Stimulated activated CD4-positive, alpha-beta T cell treated with anti-CD3 and anti-CD28 coated beads, Interleukin-12 subunit alpha, Interleukin-12 subunit beta, amount 100 ng/mL, for 24 hours (primary cell): ENCODE measurements around the gene EFNB3.

Experiments used
- DNase-seq, 2 experiments: peaks; one replicate each; pipeline ENCODE4 v3.0.0-alpha.2; 2020; ENCODE audit warnings: low read depth in 2 of 2

The EFNB3 gene

DNA sequence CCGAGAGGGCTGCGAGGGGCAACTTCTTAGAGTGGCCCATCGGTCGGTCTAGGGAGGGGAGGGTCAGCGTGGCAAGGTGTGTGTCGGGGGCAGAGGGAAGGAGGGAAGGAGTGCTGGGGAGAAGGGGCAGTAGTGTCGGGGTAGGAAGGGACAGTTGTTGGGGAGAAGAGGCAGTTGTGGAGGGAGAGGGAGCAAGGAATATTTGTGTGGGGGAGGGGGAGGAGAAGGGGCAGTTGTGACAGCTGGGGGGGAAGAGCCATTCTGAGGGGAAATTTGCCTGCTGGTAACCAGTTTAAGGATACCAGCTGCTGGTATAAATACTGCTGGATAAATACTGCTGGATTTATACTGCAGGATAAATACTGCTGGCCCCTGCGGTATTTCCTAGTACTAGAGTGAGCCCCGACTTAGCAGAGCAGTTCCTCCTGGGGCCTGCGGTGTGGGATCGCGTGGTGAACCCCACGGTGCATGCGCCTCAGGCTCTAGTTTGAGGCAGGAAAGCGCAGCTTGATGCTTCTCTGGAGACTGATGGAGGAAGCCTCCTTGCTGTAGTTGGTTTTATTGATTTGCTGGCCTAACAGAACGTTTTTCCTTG, 12.9 kb downstream of the EFNB3 start:
- no peak for DNase-seq

DNA sequence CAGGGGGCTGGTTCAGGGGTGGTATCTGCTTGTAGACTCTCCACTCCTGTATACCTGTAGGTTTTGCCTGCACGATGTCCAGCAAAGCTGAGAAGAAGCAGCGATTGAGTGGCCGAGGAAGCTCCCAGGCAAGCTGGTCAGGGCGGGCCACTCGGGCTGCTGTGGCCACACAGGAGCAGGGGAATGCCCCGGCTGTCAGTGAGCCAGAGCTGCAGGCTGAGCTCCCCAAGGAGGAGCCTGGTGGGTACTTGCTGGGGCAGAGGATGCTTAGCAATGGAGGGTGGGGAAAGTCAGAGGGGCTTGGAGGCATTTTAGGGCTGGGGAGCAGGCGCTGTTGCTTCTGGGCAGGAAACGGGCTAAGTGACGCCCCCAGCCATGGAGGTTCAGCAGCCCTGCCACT, 14.7 kb downstream of the EFNB3 start:
- DNase-seq, result no peak

DNA sequence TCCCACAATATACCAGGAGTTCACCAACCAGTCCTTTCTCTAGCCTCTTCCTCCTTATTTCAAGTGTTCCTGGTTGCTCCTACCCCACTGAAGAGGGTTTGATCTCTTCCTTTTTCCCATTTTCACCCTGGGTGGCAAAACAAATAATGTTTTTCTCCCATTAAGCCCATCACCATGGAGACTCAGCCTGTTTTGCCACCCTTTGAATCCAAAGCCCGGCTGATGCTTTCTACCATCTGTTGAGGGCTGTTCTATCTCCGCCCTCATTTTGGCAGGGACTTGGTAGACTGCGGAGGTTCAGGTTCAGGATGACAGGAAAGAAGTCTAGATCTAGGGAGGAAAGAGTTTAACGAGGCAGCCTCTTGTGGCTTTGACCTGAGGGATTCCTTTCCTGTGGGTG, 15.1 kb downstream of the EFNB3 start:
- DNase-seq, result no peak

DNA sequence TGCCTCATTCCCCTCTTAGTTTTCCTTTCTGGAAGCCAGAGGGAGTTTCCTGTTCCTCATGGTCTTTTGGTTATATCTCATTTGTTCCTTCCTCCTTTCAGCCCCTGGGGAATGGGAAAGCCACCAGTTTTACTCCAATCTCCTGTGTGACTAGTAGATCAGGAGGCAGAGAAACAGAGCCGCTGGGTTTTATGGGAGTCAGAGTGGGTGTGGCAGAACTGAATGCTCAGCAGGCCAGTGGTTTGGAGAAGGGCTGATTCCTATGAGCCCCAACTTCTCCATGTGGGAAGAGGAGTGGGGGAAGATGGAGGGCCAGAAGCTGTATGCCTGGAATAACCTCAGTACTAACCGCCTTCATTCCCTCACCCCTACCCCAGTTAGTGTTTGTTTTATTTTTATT, 16.6 kb downstream of the EFNB3 start:
- DNase-seq, result no peak

DNA sequence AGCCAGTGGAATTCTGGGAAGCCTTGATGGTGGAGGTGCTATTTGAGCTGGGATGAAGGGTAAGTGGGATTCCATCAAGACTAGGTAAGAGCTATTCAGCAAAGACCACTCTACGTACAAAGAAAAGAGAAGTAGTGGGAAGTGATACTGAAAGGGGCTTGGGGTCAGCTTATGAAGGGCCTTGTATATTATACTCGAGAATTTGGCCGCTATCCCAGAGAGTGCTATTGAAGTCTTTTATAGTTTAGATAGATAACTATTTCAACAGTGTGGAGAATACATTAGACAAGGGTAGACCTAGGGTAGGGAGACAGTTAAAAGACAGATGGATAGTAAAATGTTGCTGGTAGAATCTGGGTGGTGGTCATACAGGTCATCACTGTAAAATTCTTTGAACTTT, 22.9 kb downstream of the EFNB3 start:
- no peak for DNase-seq

DNA sequence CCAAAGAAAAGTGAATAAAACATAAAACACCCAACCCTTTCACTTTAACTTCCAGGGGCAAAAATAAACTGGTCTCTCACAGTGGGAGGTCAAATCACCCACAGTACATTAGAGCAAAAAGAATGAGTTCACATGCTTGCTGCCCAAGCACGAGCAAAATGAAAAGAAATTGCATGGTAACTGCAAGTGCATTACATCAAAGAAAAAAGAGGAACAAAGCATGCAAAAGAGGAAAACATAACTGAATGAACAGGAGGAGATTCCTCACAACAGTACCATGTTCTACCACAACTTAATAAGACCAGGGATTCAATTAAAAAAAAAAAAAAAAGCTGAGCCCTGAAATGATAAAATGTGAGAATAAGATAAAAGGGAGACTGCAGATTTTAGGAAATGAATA, 24.8 kb downstream of the EFNB3 start:
- DNase-seq, result no peak

DNA sequence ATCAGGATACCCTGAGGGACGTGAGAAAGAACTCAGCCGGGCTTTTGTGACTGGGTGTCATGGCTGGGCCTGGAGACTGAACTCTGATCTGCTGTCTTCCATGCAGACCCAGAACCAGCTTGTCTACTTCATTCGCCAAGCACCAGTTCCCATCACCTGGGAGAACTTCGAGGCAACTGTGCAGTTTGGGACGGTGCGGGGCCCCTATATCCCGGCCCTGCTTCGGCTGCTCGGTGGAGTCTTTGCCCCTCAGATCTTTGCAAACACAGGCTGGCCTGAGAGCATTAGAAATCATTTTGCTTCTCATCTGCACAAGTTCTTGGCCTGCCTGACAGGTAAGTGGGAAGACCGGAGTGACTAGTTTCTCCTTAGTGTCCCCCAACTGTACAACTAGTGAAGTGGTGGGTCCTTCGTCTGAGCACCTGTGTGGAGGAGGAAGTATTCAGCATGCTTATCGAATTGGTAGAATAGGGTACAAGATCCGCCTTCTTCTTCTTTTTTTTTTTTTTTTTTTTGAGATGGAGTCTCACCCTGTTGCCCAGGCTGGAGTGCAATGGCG, 28.1 kb downstream of the EFNB3 start:
- DNase-seq, result no peak

DNA sequence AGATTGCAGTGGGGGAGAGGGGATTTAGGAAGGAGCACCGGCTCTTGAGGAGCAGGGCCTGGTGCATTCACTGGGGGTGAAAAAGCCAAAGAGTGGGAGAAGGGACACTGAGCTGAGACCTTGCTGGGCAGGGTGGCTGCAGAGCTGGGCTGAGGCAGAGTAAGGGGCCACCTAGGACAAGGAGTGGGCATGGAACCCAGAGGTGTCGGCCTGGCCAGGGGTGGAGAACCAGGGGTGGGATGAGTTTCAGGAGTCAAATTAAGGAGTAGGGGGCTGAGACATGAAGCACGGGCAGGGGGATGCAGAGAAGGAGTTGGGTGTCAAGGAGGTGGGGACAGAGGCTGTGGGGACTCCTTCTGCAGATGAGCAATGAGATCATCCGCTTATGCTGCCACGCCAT, 32.6 kb downstream of the EFNB3 start:
- DNase-seq, result no peak

DNA sequence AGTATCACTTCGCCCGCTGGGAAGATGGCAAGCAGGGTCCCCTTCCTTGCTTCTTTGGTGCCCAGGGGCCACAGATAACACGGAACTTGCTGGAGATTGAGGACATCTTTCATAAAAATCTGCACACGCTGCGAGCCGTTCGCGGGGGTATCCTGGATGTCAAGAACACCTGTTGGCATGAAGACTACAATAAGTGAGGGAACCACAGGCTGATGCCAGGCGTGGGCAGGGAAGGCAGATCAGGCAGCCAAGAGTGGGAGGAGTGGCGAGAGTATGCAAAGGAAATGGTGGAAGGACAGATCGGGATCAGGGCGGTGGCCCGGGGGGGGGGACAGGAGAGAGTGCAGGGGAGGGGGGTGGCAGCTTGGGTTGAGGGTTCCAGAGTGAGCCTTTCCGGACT, 34.7 kb downstream of the EFNB3 start:
- no peak for DNase-seq

DNA sequence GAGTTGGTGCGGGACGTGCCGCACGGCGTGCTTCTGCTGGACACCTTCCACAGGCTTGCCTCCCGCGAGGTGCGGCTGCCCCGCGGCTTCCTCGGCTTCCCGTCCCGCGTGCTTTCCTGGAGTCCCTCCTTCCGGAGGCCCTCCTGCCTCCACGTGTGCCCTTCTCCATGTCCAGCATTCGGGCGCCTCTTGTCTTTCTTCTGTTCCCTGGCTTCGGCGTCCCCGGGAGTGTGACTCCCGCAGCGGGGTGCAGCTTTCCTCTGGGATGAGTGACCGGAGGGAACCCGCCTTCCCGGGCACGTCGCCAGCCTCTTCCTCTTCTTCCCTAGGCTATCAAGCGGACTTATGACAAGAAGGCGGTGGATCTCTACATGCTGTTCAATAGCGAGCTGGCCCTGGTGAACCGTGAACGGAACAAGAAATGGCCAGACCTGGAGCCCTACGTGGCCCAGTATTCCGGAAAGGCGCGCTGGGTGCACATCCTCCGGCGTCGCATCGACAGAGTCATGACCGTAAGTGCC, 35.5 kb downstream of the EFNB3 start:
- DNase-seq, result no peak

DNA sequence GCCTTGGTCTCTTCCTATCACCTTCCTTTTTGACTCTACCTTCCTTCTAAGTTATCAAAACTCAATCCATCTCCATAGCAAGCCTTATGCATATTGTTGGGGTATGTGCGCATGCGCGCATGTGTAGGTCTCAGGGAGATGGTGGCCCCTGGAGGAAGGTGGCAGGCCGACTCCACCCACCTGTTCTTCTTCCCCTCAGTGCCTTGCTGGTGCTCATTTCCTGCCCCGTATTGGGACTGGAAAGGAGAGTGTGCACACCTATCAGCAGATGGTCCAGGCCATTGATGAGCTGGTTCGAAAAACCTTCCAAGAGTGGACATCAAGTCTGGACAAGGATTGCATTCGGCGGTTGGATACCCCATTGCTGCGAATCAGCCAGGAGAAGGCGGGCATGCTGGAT, 37.7 kb downstream of the EFNB3 start:
- no peak for DNase-seq

DNA sequence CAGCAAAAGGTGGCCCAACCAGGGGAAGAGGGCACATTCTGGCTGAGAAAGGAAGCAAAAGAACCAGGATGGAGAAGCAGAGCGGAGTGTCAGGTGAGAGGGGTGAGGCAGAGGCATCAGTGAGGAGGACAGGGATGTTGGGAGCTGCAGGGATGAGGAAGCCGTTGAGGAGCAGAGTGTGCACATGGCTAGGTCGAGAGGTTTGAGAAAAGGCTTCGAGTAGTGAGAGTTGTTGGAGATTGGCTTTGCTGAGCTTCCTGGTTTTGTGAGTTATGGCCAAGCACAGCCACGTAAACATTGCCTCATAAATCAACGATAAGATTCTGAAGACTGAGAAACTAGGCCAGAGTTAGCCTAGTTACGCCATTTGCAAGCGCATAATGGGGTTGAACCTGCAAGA, 39.4 kb downstream of the EFNB3 start:
- DNase-seq, result no peak

DNA sequence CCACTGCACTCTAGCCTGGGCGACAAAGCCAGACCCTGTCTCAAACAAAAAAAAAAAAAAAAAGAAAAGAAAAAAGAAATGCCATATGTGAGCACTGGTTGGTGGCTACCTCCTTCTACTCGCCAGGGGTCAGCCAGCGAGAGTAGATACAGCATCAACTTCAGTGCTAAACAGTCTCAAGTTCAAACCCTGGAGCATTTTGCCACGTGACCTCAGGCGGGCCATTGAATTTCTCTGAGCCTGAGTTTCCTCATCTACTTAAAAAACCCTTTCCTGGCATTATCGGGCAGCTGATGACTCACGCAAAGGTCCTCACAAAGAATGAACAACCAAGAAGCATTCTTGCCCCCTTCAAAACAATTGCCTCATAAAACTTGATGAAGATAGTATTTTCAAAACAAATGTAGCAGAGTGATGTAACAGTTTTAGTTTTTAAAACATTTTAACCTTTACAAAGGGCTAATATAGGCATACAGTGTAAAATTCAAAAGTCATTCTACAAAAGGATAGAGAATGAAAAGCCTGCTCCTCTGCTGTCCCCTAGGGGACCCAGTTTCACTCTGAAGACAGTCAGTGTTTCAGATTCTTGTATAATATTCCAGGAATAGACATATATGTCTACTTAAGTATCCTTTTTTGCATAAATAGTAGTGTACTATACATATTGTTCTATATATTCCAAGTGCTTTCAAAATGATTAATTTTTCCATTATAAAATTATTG, 40.9 kb downstream of the EFNB3 start:
- no peak for DNase-seq

DNA sequence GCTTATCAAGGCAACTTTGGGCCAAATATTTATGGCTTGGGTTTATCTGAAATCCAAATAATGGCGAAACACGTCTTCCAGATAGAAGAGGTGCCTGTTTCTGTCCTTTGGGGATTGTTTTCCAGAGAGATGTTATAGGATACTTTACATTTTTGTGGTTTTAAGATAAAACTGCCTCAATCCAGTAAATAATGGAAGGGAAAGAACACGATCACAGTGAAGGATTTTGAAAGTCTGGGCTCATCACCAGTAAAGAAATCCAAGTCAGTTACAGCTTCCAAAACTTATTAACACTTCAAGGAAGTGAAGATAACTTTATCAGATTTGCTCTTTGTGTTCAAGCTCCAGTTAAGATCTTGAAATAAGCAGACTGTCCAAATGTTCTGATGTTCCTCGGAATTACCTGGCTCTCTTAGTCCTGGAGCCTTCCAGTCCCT, 42.7 kb downstream of the EFNB3 start:
- DNase-seq, result no peak

DNA sequence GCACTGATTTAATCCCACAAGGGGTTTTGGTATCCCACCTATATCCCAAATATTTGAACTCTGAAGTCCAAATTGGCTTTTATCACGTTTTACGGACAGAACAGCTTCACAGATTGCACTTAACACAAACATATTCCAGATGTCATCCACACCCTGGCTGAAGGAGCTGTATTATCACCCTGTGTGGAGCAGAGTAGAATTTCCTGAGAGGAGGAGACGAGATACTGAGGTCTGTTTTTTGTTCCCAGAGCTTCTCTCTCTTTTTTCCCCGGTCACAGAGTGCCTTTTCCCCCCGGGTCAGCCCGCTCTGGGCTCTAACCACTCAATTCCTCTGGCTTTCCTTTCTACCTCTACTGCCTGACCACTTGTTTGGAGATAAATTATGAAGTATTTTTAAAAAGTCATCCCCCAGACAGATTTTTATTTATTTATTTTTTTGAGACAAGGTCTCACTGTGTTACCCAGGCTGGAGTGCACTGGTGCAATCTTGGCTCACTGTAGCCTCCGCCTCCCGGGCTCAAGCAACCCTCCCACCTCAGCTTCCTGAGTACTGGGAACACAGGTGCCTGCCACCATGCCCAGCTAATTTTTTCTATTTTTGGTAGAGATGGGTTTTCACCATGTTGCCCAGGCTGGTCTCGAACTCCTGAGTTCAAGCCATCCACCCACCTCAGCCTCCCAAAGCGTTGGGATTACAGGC, 43.2 kb downstream of the EFNB3 start:
- DNase-seq, result no peak

DNA sequence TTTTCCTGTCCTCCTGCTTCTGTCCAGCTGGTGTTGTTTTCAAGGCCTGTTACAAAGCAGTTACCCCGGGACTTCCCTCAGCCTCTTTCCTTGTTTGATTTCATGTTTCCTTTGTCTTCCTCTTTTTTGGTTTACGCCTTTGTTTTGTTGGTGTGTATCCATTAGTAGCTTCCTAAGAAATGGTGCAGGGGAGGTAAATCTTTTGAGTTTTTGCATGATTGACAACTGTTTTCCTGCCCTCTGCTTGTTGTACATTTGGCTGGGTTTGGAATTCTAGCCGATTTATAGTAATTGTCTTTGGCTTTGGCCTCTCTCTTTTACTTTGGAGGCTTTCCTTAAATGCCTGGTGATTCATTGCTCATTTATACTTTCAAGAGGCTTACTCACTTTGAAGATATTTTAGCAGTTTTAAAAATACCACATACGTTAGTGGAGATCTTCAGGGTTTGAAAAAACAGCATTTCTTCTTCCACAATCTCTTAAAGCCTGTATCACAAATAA, 45.4 kb downstream of the EFNB3 start:
- DNase-seq, result no peak

DNA sequence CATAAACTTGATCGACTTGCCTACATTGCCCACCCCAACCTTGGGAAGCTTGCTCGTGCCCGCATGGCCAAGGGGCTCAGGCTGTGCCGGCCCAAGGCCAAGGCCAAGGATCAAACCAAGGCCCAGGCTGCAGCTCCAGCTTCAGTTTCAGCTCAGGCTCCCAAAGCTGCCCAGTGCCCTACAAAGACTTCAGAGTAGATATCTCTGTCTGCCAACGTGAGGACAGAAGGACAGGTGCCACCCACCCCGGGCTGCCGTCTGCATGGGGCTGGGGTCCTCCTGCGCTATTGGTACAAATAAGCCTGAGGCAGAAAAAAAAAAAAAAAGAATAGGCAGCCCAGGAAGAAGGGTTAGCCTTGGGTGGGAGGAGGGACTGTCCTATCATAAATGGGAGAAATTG, 49.7 kb downstream of the EFNB3 start:
- no peak for DNase-seq

DNA sequence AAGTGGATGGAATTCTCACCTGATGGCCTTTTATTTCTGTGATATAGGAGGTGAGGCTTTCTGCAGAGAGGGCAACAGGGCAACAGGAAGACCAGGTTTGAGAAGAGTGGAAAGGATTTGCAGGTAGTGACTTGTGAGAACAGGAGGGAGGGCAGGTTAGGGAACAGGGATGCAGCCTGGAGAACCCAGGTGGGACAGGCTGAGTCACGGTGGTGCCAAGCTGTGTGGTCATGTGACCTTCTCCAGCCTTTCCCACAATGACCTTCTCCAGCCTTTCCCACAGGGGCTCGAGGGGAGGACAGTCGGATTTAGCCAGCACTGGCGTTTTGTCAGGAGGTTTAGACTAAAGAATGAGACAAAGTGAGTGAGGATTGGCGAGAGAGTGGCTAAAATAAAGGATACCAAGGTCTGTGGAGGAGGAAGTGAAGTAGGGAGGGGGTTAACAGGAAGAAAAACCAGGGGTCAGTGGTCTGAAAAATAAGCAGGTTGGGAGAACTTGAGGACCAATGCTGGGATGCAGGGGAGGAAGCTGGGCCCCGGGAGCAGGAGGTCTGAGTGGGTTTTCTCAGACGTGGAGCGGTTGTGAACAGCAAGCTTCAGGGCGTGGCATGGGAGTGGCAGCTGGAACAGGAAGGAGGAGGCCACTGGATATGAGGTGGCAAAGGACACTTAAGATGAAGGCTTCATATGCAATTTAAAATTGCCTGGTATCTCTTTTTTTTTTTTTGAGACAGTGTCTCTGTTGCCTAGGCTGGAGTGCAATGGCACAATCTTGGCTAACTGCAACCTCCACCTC, 50.3 kb downstream of the EFNB3 start:
- DNase-seq, result no peak

DNA sequence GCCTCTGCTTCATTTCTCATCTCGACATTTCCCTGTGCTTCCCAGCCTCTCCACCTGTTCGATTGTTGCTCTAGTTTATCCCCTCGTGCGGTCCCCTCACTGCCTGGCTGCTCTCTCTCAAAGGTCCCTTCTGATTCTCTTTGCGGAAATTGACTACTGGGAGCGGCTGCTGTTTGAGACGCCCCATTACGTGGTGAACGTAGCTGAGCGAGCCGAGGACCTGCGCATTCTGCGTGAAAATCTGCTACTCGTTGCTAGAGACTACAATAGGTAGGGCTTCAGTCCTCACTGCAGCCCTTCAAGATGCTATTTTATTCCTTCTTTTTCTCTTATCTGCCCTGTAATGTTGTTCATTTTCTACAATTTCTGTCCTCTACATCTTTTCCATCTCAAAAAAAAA, 52.0 kb downstream of the EFNB3 start:
- DNase-seq, result no peak
